M059J (cell line): ENCODE data around the gene PLSCR2. TPM values are rescaled to one million over a fixed set of nuclear protein-coding genes. Genes with fewer than 3 reads are reported as not detected.
"Not testable (repeated sequence)": the region's sequence is repeated elsewhere in the genome, so short reads cannot be mapped to it uniquely, and the experiment has no call there.

Experiments used
- DNase-seq: peaks from one replicate; pipeline ENCODE4 v3.0.0-alpha.2; 2012; ENCODE audit warnings: low read depth
- total RNA-seq: library from RNA; depleted of rRNA; stranded (reverse); fragments of >200 nt; shearing (Covaris generic); gene quantifications from 2 replicates; pipeline ENCODE4 v1.2.3, GENCODE V29; 2014; rRNA removed

The PLSCR2 gene
- not detected in 2 replicates for total RNA-seq

- peak; percentile 20 for DNase-seq
These were observed at the start of gene PLSCR2 for GRCh38 chr3:146469150-146470017. Gene PLSCR2, minus strand, starts transcription at chr3:146469561. Its CDS starts 9,657 bp downstream, at chr3:146459904.

- DNase-seq = no peak
These were observed 48.5 kb upstream of the PLSCR2 start for GRCh38 chr3:146517684-146518435.

- DNase-seq = peak; percentile 64
These were observed 44.2 kb upstream of the PLSCR2 start for GRCh38 chr3:146513386-146514051.

GRCh38 chr3:146511402-146512134, 42.2 kb upstream of the PLSCR2 start:
- DNase-seq = no peak

- DNase-seq = no peak
These were observed 38.2 kb upstream of the PLSCR2 start for GRCh38 chr3:146507331-146508120.

GRCh38 chr3:146505516-146505915, 36.2 kb upstream of the PLSCR2 start:
- DNase-seq = no peak

GRCh38 chr3:146504498-146505197, 35.3 kb upstream of the PLSCR2 start:
- DNase-seq = peak; percentile 35

GRCh38 chr3:146503461-146504202, 34.3 kb upstream of the PLSCR2 start:
- peak; percentile 93 for DNase-seq

- DNase-seq = no peak
These were observed 33.6 kb upstream of the PLSCR2 start for GRCh38 chr3:146502887-146503460.

- no peak for DNase-seq
These were observed 32.4 kb upstream of the PLSCR2 start for GRCh38 chr3:146501752-146502151.

GRCh38 chr3:146499701-146500100, 30.3 kb upstream of the PLSCR2 start:
- no peak for DNase-seq

- no peak for DNase-seq
These were observed 28.8 kb upstream of the PLSCR2 start for GRCh38 chr3:146498002-146498736.

- not testable (repeated sequence) for DNase-seq
These were observed 27.9 kb upstream of the PLSCR2 start for GRCh38 chr3:146497145-146497843.

- no peak for DNase-seq
These were observed 27.4 kb upstream of the PLSCR2 start for GRCh38 chr3:146496726-146497125.

GRCh38 chr3:146496251-146496650, 26.9 kb upstream of the PLSCR2 start:
- no peak for DNase-seq

- DNase-seq = no peak
These were observed 24.4 kb upstream of the PLSCR2 start for GRCh38 chr3:146493761-146494160.

- DNase-seq = no peak
These were observed 23.9 kb upstream of the PLSCR2 start for GRCh38 chr3:146493221-146493620.

GRCh38 chr3:146491303-146491702, 21.9 kb upstream of the PLSCR2 start:
- DNase-seq = no peak
